ENCODE results near the gene SLC29A1. TPM values are rescaled to one million over a fixed set of nuclear protein-coding genes. Genes with fewer than 3 reads are reported as not detected.

SLC29A1 gene
- total and polyA plus RNA-seq, 9 of the 15 experiments (the other 6 are each of a cell fraction or from before 2014, with no cell fraction given) = 18.9 to 170 (median 57.7) TPM

- TF ChIP-seq, protein P1, sequence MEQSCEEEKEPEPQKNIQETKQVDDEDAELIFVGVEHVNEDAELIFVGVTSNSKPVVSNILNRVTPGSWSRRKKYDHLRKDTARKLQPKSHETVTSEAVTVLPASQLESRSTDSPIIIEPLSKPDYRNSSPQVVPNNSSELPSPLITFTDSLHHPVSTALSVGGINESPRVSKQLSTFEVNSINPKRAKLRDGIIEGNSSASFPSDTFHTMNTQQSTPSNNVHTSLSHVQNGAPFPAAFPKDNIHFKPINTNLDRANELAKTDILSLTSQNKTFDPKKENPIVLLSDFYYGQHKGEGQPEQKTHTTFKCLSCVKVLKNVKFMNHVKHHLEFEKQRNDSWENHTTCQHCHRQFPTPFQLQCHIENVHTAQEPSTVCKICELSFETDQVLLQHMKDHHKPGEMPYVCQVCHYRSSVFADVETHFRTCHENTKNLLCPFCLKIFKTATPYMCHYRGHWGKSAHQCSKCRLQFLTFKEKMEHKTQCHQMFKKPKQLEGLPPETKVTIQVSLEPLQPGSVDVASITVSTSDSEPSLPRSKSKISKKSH (CRISPR knock-in tag; IDR thresholded peaks at IDR 0.05) = no peak
- TF ChIP-seq RFX5 (IDR thresholded peaks at IDR 0.05; ENCODE audit: low read depth, low read length) (no peak), BDP1 (IDR thresholded peaks at IDR 0.05; ENCODE audit: insufficient read depth, insufficient read length) (no peak), ZNF717 (CRISPR knock-in tag; IDR thresholded peaks at IDR 0.05) (no peak), TRIM25 (IDR thresholded peaks at IDR 0.05; ENCODE audit: borderline replicate concordance) (peak; percentile 44; the same call in 1 of the 2 replicates), SAFB2 (IDR thresholded peaks at IDR 0.05; ENCODE audit: borderline replicate concordance, low read depth, low read length, severe bottlenecking) (no peak), TRIM28 (IDR thresholded peaks at IDR 0.05) (no peak), EHMT2 (IDR thresholded peaks at IDR 0.05) (peak; percentile 67), POLR2H (tag; IDR thresholded peaks at IDR 0.05; ENCODE audit: low read depth) (no peak), HDAC1 (IDR thresholded peaks at IDR 0.05) (no peak), DNMT1 (IDR thresholded peaks at IDR 0.05) (no peak)
- TF ChIP-seq, protein P2, sequence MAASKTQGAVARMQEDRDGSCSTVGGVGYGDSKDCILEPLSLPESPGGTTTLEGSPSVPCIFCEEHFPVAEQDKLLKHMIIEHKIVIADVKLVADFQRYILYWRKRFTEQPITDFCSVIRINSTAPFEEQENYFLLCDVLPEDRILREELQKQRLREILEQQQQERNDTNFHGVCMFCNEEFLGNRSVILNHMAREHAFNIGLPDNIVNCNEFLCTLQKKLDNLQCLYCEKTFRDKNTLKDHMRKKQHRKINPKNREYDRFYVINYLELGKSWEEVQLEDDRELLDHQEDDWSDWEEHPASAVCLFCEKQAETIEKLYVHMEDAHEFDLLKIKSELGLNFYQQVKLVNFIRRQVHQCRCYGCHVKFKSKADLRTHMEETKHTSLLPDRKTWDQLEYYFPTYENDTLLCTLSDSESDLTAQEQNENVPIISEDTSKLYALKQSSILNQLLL (CRISPR knock-in tag; IDR thresholded peaks at IDR 0.05; ENCODE audit: borderline replicate concordance) = no peak
- TF ChIP-seq, protein P3, sequence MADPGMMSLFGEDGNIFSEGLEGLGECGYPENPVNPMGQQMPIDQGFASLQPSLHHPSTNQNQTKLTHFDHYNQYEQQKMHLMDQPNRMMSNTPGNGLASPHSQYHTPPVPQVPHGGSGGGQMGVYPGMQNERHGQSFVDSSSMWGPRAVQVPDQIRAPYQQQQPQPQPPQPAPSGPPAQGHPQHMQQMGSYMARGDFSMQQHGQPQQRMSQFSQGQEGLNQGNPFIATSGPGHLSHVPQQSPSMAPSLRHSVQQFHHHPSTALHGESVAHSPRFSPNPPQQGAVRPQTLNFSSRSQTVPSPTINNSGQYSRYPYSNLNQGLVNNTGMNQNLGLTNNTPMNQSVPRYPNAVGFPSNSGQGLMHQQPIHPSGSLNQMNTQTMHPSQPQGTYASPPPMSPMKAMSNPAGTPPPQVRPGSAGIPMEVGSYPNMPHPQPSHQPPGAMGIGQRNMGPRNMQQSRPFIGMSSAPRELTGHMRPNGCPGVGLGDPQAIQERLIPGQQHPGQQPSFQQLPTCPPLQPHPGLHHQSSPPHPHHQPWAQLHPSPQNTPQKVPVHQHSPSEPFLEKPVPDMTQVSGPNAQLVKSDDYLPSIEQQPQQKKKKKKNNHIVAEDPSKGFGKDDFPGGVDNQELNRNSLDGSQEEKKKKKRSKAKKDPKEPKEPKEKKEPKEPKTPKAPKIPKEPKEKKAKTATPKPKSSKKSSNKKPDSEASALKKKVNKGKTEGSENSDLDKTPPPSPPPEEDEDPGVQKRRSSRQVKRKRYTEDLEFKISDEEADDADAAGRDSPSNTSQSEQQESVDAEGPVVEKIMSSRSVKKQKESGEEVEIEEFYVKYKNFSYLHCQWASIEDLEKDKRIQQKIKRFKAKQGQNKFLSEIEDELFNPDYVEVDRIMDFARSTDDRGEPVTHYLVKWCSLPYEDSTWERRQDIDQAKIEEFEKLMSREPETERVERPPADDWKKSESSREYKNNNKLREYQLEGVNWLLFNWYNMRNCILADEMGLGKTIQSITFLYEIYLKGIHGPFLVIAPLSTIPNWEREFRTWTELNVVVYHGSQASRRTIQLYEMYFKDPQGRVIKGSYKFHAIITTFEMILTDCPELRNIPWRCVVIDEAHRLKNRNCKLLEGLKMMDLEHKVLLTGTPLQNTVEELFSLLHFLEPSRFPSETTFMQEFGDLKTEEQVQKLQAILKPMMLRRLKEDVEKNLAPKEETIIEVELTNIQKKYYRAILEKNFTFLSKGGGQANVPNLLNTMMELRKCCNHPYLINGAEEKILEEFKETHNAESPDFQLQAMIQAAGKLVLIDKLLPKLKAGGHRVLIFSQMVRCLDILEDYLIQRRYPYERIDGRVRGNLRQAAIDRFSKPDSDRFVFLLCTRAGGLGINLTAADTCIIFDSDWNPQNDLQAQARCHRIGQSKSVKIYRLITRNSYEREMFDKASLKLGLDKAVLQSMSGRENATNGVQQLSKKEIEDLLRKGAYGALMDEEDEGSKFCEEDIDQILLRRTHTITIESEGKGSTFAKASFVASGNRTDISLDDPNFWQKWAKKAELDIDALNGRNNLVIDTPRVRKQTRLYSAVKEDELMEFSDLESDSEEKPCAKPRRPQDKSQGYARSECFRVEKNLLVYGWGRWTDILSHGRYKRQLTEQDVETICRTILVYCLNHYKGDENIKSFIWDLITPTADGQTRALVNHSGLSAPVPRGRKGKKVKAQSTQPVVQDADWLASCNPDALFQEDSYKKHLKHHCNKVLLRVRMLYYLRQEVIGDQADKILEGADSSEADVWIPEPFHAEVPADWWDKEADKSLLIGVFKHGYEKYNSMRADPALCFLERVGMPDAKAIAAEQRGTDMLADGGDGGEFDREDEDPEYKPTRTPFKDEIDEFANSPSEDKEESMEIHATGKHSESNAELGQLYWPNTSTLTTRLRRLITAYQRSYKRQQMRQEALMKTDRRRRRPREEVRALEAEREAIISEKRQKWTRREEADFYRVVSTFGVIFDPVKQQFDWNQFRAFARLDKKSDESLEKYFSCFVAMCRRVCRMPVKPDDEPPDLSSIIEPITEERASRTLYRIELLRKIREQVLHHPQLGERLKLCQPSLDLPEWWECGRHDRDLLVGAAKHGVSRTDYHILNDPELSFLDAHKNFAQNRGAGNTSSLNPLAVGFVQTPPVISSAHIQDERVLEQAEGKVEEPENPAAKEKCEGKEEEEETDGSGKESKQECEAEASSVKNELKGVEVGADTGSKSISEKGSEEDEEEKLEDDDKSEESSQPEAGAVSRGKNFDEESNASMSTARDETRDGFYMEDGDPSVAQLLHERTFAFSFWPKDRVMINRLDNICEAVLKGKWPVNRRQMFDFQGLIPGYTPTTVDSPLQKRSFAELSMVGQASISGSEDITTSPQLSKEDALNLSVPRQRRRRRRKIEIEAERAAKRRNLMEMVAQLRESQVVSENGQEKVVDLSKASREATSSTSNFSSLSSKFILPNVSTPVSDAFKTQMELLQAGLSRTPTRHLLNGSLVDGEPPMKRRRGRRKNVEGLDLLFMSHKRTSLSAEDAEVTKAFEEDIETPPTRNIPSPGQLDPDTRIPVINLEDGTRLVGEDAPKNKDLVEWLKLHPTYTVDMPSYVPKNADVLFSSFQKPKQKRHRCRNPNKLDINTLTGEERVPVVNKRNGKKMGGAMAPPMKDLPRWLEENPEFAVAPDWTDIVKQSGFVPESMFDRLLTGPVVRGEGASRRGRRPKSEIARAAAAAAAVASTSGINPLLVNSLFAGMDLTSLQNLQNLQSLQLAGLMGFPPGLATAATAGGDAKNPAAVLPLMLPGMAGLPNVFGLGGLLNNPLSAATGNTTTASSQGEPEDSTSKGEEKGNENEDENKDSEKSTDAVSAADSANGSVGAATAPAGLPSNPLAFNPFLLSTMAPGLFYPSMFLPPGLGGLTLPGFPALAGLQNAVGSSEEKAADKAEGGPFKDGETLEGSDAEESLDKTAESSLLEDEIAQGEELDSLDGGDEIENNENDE (IDR thresholded peaks at IDR 0.05; ENCODE audit: low read depth, low read length) = no peak
Observed at GRCh38 chr6:44265722-44266233, 42.4 kb downstream of the SLC29A1 start (continued).
